ENCODE measurements around the gene PIGQ.

The PIGQ gene

DNA sequence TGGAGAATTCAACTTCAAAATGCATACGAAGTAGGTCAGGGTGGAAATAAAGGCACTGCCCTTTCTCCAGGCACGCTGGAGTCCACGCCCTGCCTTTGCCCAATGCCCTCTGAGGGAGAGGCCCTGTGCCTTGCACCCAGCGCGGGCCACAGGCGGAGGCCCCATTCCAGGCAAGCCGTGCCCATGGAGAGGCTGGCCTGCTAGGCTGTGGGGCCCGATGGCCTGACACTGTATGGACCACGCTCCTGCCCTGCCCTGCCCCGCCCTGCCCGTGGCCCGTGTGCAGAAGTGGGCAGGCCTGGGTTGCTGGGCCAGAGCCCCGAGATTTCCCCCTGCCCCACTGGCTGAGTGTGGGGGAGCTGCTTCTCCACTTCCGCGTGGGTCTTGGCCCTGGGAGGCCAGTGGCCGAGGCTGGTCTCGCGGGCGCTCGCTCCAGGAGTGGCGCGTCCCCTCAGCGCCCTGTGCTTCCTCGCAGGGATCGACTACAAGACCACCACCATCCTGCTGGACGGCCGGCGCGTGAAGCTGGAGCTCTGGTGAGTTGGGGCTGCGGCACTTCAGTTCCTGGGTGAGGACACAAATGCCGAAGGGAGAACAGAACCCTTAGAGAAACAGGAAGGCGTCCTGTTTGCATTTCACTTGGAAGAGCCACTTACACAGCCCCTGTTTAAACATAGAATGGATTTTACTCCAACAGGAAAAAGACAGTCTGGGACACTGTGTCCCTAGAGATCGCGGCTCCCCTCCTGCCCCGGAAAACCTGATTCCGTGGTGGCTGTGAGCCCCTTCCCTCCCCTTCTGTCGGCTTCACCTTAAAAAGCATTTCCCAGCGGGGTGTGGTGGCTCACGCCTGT lies 47.2 kb downstream of the PIGQ start:
- H3K27ac ChIP-seq = peak overlapping the region; percentile 51
- TF ChIP-seq, protein P1, sequence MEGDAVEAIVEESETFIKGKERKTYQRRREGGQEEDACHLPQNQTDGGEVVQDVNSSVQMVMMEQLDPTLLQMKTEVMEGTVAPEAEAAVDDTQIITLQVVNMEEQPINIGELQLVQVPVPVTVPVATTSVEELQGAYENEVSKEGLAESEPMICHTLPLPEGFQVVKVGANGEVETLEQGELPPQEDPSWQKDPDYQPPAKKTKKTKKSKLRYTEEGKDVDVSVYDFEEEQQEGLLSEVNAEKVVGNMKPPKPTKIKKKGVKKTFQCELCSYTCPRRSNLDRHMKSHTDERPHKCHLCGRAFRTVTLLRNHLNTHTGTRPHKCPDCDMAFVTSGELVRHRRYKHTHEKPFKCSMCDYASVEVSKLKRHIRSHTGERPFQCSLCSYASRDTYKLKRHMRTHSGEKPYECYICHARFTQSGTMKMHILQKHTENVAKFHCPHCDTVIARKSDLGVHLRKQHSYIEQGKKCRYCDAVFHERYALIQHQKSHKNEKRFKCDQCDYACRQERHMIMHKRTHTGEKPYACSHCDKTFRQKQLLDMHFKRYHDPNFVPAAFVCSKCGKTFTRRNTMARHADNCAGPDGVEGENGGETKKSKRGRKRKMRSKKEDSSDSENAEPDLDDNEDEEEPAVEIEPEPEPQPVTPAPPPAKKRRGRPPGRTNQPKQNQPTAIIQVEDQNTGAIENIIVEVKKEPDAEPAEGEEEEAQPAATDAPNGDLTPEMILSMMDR (conservative IDR thresholded peaks at IDR 0.05) = no peak

DNA sequence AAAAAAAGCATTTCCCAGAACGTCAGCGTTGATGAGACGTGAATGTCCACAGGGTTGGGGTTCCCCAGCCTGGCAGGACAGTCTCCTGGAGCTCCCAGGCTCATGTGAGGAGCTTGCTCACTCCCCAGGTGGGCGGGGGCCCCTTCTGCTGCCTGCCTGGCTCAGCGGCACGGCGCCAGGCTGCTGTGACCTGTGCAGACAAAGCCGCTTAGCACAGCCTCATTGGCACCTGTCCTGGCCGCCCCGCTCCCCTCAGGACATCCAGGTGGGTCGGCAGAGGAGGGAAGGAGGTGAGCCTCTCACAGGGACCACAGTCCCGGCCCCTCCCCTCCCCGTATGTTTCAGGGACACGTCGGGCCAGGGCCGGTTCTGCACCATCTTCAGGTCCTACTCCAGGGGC lies 48.1 kb downstream of the PIGQ start:
- peak overlapping the region; percentile 51 for H3K27ac ChIP-seq
- TF ChIP-seq, protein P1 (conservative IDR thresholded peaks at IDR 0.05) = no peak

DNA sequence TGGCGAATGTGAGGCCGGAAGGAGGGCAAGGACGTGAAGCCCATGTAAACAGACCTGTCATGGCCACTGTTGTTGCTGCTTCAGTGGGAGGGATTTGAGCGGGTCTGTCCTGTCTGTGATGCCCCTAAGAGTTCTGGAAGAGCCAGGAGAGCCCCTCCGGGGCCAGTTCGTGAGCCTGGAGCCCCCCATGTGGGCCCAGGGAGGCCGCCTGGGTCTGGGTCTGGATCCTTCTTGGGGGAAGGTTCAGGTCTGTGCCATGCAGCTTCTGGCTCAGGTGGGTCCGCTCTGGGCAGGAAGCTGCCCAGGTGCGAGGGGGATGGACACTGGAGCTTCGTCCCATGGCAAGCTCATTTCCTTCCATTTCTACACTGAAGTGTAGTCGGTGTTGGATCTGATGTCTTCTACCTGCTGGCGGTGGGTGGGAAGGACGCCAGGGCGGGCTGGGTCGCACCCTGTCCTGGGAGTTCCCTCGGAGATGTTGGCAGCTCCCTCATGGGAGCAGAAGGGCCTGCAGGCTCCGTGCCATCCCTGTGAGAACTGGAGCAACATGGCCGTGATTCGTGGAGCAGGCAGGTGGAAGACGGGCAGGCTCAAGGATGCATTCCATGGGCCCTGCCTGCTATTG lies 49.8 kb downstream of the PIGQ start:
- TF ChIP-seq, protein P1 (conservative IDR thresholded peaks at IDR 0.05) = no peak
- H3K27ac ChIP-seq = no peak overlapping the region

GRCh38 chr16:620700-621525 lies 51.1 kb downstream of the PIGQ start:
- no peak overlapping the region for H3K27ac ChIP-seq
- TF ChIP-seq, protein P1 (conservative IDR thresholded peaks at IDR 0.05) = no peak

GRCh38 chr16:621526-622105 lies 51.8 kb downstream of the PIGQ start:
- TF ChIP-seq, protein P1 (conservative IDR thresholded peaks at IDR 0.05) = no peak
- H3K27ac ChIP-seq = no peak overlapping the region

- no peak overlapping the region for H3K27ac ChIP-seq
- TF ChIP-seq, protein P1 (conservative IDR thresholded peaks at IDR 0.05) = no peak
Measured at GRCh38 chr16:622920-623280, 53.1 kb downstream of the PIGQ start.

Measured in VCaP (cell line).